OCI-LY3 (cell line): ENCODE results near the gene STH.

ENCODE experiments used
- CTCF ChIP-seq: fragments of 200-600, 300-600 bp; sonication (generic); IDR thresholded peaks from 2 replicates; pipeline ENCODE4 v1.5.1; 2014; ENCODE audit warnings: antibody characterized with exemption, low read length, low read depth
- EZH2phosphoT487 ChIP-seq: fragments of 200-600 bp; shearing (Covaris generic); IDR thresholded peaks from 2 replicates; pipeline ENCODE4 v1.6.1; 2018; ENCODE audit warnings: antibody characterized with exemption, mixed run types, low read depth

GRCh38 chr17:46038937-46039336 lies 39.9 kb downstream of the STH start:
- TF ChIP-seq CTCF: no peak
- TF ChIP-seq EZH2phosphoT487: no peak
